Endothelial cell of umbilical vein (primary cell): ENCODE results near the gene GGT5. TPM values are rescaled to one million over a fixed set of nuclear protein-coding genes. Genes with fewer than 3 reads are reported as not detected.

Experiments used
- BruUV-seq: library from RNA; stranded (reverse); fragments of 400-500 nt; replicated peaks from 2 replicates; lab custom pipeline; 2021; lab: Mats Ljungman, UMichigan
- CTCF ChIA-PET: fragments of 300-600, 350-600 bp; sonication (Branson Sonifier 250); formaldehyde crosslinking; loops from one replicate; lab custom pipeline; 2021; ENCODE audit warnings: antibody characterized with exemption, inconsistent platforms; lab: Charles Lee
- POLR2A ChIA-PET: fragments of 300-600, 350-600 bp; sonication (Branson Sonifier 250); formaldehyde crosslinking; loops from one replicate; lab custom pipeline; 2021; ENCODE audit warnings: antibody characterized with exemption, inconsistent platforms; lab: Charles Lee
- DNase-seq: peaks from one replicate; pipeline ENCODE4 v3.0.0-alpha.2; 2011; ENCODE audit warnings: low read depth, low spot score
- FAIRE-seq: peaks from 2 replicates; lab custom pipeline; 2011; peaks lifted over from hg19 to GRCh38; lab: Jason Lieb, UNC
- H2AFZ ChIP-seq: 2 replicates; pipeline ENCODE4 v1.6.0; 2012; ENCODE audit warnings: low read depth, low read length, control low read depth, inconsistent platforms
- H3K27ac ChIP-seq: 2 replicates; pipeline ENCODE4 v1.5.1; 2011; ENCODE audit warnings: low read depth, mild to moderate bottlenecking, control low read depth, low read length, moderate library complexity; ENCODE audit not compliant: insufficient read depth
- H3K27me3 ChIP-seq, 2 experiments: 2 replicates each; pipeline versions ENCODE4 v1.6.0 to v1.6.1; 2011; ENCODE audit warnings: low read length in 2 of 2, mixed read lengths in 1 of 2; ENCODE audit not compliant: control insufficient read depth in 2 of 2, insufficient read depth in 2 of 2
- H3K36me3 ChIP-seq, 2 experiments: 2 replicates in 1 of 2; 3 replicates in 1 of 2; pipeline ENCODE4 v1.5.1; 2011; ENCODE audit warnings: low read length in 2 of 2, mild to moderate bottlenecking in 1 of 2, moderate library complexity in 1 of 2; ENCODE audit not compliant: control insufficient read depth in 2 of 2, insufficient read depth in 2 of 2; ENCODE audit errors: extremely low read depth in 1 of 2
- H3K4me1 ChIP-seq: 3 replicates; pipeline ENCODE4 v1.5.1; 2011; ENCODE audit warnings: mild to moderate bottlenecking, low read length; ENCODE audit not compliant: control insufficient read depth, insufficient read depth; ENCODE audit errors: extremely low read depth
- H3K4me2 ChIP-seq: 2 replicates; pipeline ENCODE4 v1.6.1; 2011; ENCODE audit warnings: low read length, control low read depth, mixed read lengths; ENCODE audit not compliant: insufficient read depth
- H3K4me3 ChIP-seq, 3 experiments: fragments of 200-600 bp in 1 of 3; sonication (generic), shearing (Covaris generic) in 1 of 3; replicated peaks in 1 of 3; 2 replicates each; pipeline ENCODE4 v1.5.1; 2011 to 2016; ENCODE audit warnings: control low read depth in 3 of 3, low read length in 3 of 3, mild to moderate bottlenecking in 2 of 3, inconsistent platforms in 1 of 3, low read depth in 1 of 3, moderate library complexity in 1 of 3; ENCODE audit not compliant: insufficient read depth in 1 of 3
- H3K79me2 ChIP-seq: 2 replicates; pipeline ENCODE4 v1.6.0; 2012; ENCODE audit warnings: low read length, inconsistent platforms; ENCODE audit not compliant: control insufficient read depth, insufficient read depth
- H3K9ac ChIP-seq: replicated peaks from 2 replicates; pipeline ENCODE3; 2011; ENCODE audit warnings: low read length, control low read depth; ENCODE audit not compliant: insufficient read depth; ENCODE audit errors: extremely low read depth
- H3K9me1 ChIP-seq: replicated peaks from 3 replicates; pipeline ENCODE4 v1.6.0; 2011; ENCODE audit warnings: mild to moderate bottlenecking, low read length; ENCODE audit not compliant: control insufficient read depth, insufficient read depth; ENCODE audit errors: extremely low read depth
- H3K9me3 ChIP-seq: replicated peaks from 2 replicates; pipeline ENCODE4 v1.5.1; 2012; ENCODE audit warnings: low read length, inconsistent platforms; ENCODE audit not compliant: control insufficient read depth, insufficient read depth
- H4K20me1 ChIP-seq: replicated peaks from 2 replicates; pipeline ENCODE3; 2011; ENCODE audit warnings: mild to moderate bottlenecking, low read length; ENCODE audit not compliant: control insufficient read depth, insufficient read depth; ENCODE audit errors: extremely low read depth
- CTCF ChIP-seq, 2 donors: IDR thresholded peaks; 1 replicate in 1 of 2; 2 replicates in 1 of 2; pipeline ENCODE4 v1.5.1; 2011; ENCODE audit warnings: low read length in 2 of 2, mild to moderate bottlenecking in 2 of 2, moderate library complexity in 2 of 2, control low read depth in 1 of 2, inconsistent platforms in 1 of 2, low read depth in 1 of 2; ENCODE audit not compliant: insufficient read depth in 1 of 2; ENCODE audit errors: extremely low read depth in 1 of 2
- EZH2 ChIP-seq: IDR thresholded peaks from 2 replicates; pipeline ENCODE4 v1.6.1; 2012; ENCODE audit warnings: borderline replicate concordance, low read depth, mild to moderate bottlenecking, moderate library complexity, low read length, inconsistent platforms; ENCODE audit not compliant: severe bottlenecking
- FOS ChIP-seq: IDR thresholded peaks from 2 replicates; pipeline ENCODE4 v1.6.1; 2011; ENCODE audit warnings: mild to moderate bottlenecking, low read length, moderate library complexity, borderline replicate concordance; ENCODE audit not compliant: insufficient read depth
- GATA2 ChIP-seq: IDR thresholded peaks from 2 replicates; pipeline ENCODE4 v1.7.0; 2011; ENCODE audit warnings: low read depth, mild to moderate bottlenecking, moderate library complexity, mixed read lengths, low read length; ENCODE audit not compliant: insufficient read length, insufficient read depth
- JUN ChIP-seq: IDR thresholded peaks from 2 replicates; pipeline ENCODE4 v1.6.1; 2011; ENCODE audit warnings: borderline replicate concordance, low read depth; ENCODE audit not compliant: insufficient read length, insufficient read depth
- MYC ChIP-seq: IDR thresholded peaks from one replicate; pipeline ENCODE4 v1.6.1; 2011; ENCODE audit warnings: mild to moderate bottlenecking, low read depth, low read length
- POLR2A ChIP-seq: IDR thresholded peaks from 2 replicates; pipeline ENCODE4 v1.6.1; 2012; ENCODE audit warnings: low read depth, mild to moderate bottlenecking, control low read depth, low read length
- POLR2AphosphoS5 ChIP-seq: IDR thresholded peaks from 2 replicates; pipeline ENCODE4 v1.6.1; 2012; ENCODE audit warnings: low read depth, mild to moderate bottlenecking, control low read depth, low read length, moderate library complexity; ENCODE audit not compliant: insufficient read depth
- dilution Hi-C: fragments of 300-500 bp; cut with MboI; formaldehyde crosslinking; loops from one replicate; pipeline ENCODE4 v1.15.0; 2019; ENCODE audit warnings: low sequenced_read_pairs; ENCODE audit not compliant: extremely low pct_ligation_motif_present
- intact Hi-C: fragments of 100-400 bp; cut with micrococcal nuclease; formaldehyde crosslinking; loops from one replicate; pipeline ENCODE4 v1.10.0; 2022
- polyA plus RNA-seq, 4 experiments: library from polyadenylated mRNA; depleted of rRNA in 3 of 4; stranded (reverse) in 3 of 4; unstranded in 1 of 4; fragments of >200 nt; gene quantifications; 2 replicates each; pipeline versions ENCODE4 v1.2.1 to v1.2.3, GENCODE V29; 2011 to 2012; ENCODE audit warnings: missing spikeins in 1 of 4
- total RNA-seq: library from RNA; stranded (reverse); gene quantifications from 2 replicates; pipeline ENCODE4 v1.2.3, GENCODE V29; 2021
- TF ChIP-seq, protein P1 (sequence below): IDR thresholded peaks from 2 replicates; pipeline ENCODE4 v1.6.1; 2011; ENCODE audit not compliant: insufficient read depth, insufficient read length

GGT5 gene
- total and polyA plus RNA-seq, 2 donors (not counting 3 experiments of a cell fraction or from before 2014, with no cell fraction given) = 45.9 to 293 TPM

DNA sequence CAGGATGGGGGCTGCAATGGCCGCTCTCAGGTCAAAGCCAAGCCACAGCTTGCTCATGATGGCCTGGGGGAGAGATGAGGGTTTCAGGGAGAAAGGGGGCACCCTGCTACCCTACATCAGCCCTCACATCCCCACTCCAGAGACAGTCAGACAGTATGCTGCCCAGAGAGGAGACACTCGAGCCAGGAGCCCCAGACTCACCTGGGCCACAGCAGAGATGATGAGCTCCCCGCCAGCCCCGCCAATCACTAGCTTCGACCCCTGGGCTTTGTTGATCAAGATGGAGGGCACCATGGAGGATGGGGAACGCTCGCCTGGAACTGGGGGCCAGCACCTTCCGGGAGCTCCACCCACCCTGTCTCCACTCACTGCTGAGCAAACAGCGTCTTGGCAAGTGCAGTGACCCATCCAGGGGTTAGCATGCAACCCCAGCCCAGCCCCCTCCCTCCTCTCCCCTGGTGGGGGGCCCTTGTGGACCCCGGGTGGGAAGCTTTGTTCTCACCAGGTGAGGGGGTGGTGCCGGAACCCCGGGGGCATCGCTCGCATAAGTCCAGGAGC, 19.8 kb downstream of the GGT5 start:
- Histone ChIP-seq H3K27ac (no peak overlapping the region), H3K79me2 (no peaks in the 10 kb centered on the region), H3K36me3 (peaks cover 1 to 28% of the 10 kb centered on the region in 2 experiments), H3K9me3 (no peaks in the 10 kb centered on the region), H4K20me1 (no peaks in the 10 kb centered on the region), H3K27me3 (no peaks in the 10 kb centered on the region), H3K9ac (no peak overlapping the region), H3K4me2 (no peak overlapping the region), H3K4me3 (no peak overlapping the region), H2AFZ (no peak overlapping the region), H3K9me1 (no peaks in the 10 kb centered on the region), H3K4me1 (no peaks in the 10 kb centered on the region)
- FAIRE-seq (no peak), DNase-seq (no peak)
- intact Hi-C loops (no loop called here), dilution Hi-C loops (no loop called here)
- no TSS peak for BruUV-seq
- POLR2A ChIA-PET = no interaction called here
- CTCF ChIA-PET = interaction anchor here (0.9 to 1.0 kb wide), 2 partner anchors 15 to 35 kb away, joined by 3 read pairs; no protein-coding TSS in a partner anchor
- TF ChIP-seq JUN = no peak
- TF ChIP-seq POLR2AphosphoS5 = no peak
- no peak for TF ChIP-seq FOS
- no peak for TF ChIP-seq POLR2A
- no peak for TF ChIP-seq EZH2
- TF ChIP-seq CTCF (IDR thresholded peaks at IDR 0.05; ENCODE audit: extremely low read depth in 1 of 2, insufficient read depth in 1 of 2, low read depth in 1 of 2, low read length in 2 of 2) = no peak
- no peak for TF ChIP-seq GATA2
- no peak for TF ChIP-seq MYC
- TF ChIP-seq, protein P1, sequence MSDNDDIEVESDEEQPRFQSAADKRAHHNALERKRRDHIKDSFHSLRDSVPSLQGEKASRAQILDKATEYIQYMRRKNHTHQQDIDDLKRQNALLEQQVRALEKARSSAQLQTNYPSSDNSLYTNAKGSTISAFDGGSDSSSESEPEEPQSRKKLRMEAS = no peak
